Neuronal stem cell (in vitro differentiated cells): ENCODE results near the gene MYO1E.

Experiments
- DNase-seq: peaks from one replicate; pipeline ENCODE4 v3.0.0-alpha.2; 2013; ENCODE audit warnings: low spot score
- H2AFZ ChIP-seq: one replicate; pipeline ENCODE4 v1.6.1; 2013; ENCODE audit warnings: mild to moderate bottlenecking, low read length, inconsistent platforms
- H2AK5ac ChIP-seq: 2 replicates; pipeline ENCODE4 v1.6.1; 2013; ENCODE audit warnings: low read depth, mild to moderate bottlenecking, inconsistent platforms, low read length, moderate library complexity, mixed read lengths
- H2BK120ac ChIP-seq: 2 replicates; pipeline ENCODE4 v1.6.1; 2013; ENCODE audit warnings: low read depth, mild to moderate bottlenecking, inconsistent platforms, low read length, moderate library complexity, mixed read lengths
- H2BK12ac ChIP-seq: one replicate; pipeline ENCODE4 v1.6.1; 2013; ENCODE audit warnings: low read length, inconsistent platforms
- H2BK15ac ChIP-seq: 2 replicates; pipeline ENCODE4 v1.6.1; 2013; ENCODE audit warnings: mild to moderate bottlenecking, low read length, inconsistent platforms, mixed read lengths
- H2BK5ac ChIP-seq: one replicate; pipeline ENCODE4 v1.6.1; 2013; ENCODE audit warnings: inconsistent platforms, mild to moderate bottlenecking, low read length, moderate library complexity
- H3K14ac ChIP-seq: one replicate; pipeline ENCODE4 v1.6.1; 2013; ENCODE audit warnings: low read length, inconsistent platforms
- H3K18ac ChIP-seq: 2 replicates; pipeline ENCODE4 v1.6.1; 2013; ENCODE audit warnings: low read length, inconsistent platforms
- H3K23ac ChIP-seq: 2 replicates; pipeline ENCODE4 v1.6.1; 2013; ENCODE audit warnings: low read depth, mild to moderate bottlenecking, mixed read lengths, low read length, inconsistent platforms; ENCODE audit not compliant: poor library complexity
- H3K27ac ChIP-seq: replicated peaks from 3 replicates; pipeline ENCODE4 v1.5.1; 2013; ENCODE audit warnings: low read length, inconsistent platforms
- H3K27me3 ChIP-seq, 3 experiments: 2 replicates each; pipeline ENCODE4 v1.6.1; 2013; ENCODE audit warnings: low read length in 3 of 3, mild to moderate bottlenecking in 2 of 3, inconsistent platforms in 1 of 3, low read depth in 1 of 3, mixed read lengths in 1 of 3, moderate library complexity in 1 of 3; ENCODE audit not compliant: control insufficient read depth in 3 of 3, insufficient read depth in 3 of 3
- H3K36me3 ChIP-seq, 2 donors: replicated peaks in 1 of 2; 2 replicates each; pipeline ENCODE4 v1.6.1; 2013; ENCODE audit warnings: low read length in 2 of 2; ENCODE audit not compliant: control insufficient read depth in 2 of 2, insufficient read depth in 2 of 2
- H3K4ac ChIP-seq: 2 replicates; pipeline ENCODE4 v1.6.1; 2013; ENCODE audit warnings: inconsistent platforms, mild to moderate bottlenecking, low read length, moderate library complexity
- H3K4me1 ChIP-seq, 2 donors: 1 replicate in 1 of 2; 2 replicates in 1 of 2; pipeline ENCODE4 v1.6.1; 2013; ENCODE audit warnings: low read length in 2 of 2, low read depth in 1 of 2; ENCODE audit not compliant: control insufficient read depth in 2 of 2, insufficient read depth in 1 of 2
- H3K4me2 ChIP-seq: one replicate; pipeline ENCODE4 v1.6.1; 2013; ENCODE audit warnings: mild to moderate bottlenecking, low read length, inconsistent platforms; ENCODE audit not compliant: insufficient read depth, poor library complexity, severe bottlenecking
- H3K4me3 ChIP-seq, 2 donors: 2 replicates each; pipeline ENCODE4 v1.5.1; 2013; ENCODE audit warnings: low read length in 2 of 2, mild to moderate bottlenecking in 2 of 2, inconsistent platforms in 1 of 2, moderate library complexity in 1 of 2
- H3K79me1 ChIP-seq: one replicate; pipeline ENCODE4 v1.6.1; 2013; ENCODE audit warnings: low read depth, mild to moderate bottlenecking, inconsistent platforms, low read length, moderate library complexity
- H3K9ac ChIP-seq: one replicate; pipeline ENCODE4 v1.6.1; 2013; ENCODE audit warnings: mild to moderate bottlenecking, low read depth, low read length, inconsistent platforms; ENCODE audit not compliant: poor library complexity
- H3K9me3 ChIP-seq, 2 donors: replicated peaks in 1 of 2; 2 replicates each; pipeline versions ENCODE3 to v1.6.1; 2013; ENCODE audit warnings: low read length in 2 of 2, mild to moderate bottlenecking in 2 of 2, inconsistent platforms in 1 of 2, low read depth in 1 of 2, mixed read lengths in 1 of 2, moderate library complexity in 1 of 2; ENCODE audit not compliant: control insufficient read depth in 2 of 2, insufficient read depth in 1 of 2
- H4K8ac ChIP-seq: one replicate; pipeline ENCODE4 v1.6.1; 2013; ENCODE audit warnings: low read depth, mild to moderate bottlenecking, inconsistent platforms, low read length, moderate library complexity
- H4K91ac ChIP-seq: one replicate; pipeline ENCODE4 v1.6.1; 2013; ENCODE audit warnings: low read length, low read depth, mild to moderate bottlenecking, inconsistent platforms; ENCODE audit not compliant: poor library complexity
- WGBS, 2 donors: extraction: QIAGEN DNeasy Blood & Tissue Kit; methylation state at CpG; one replicate each; pipeline ENCODE4 v1.1.7; 2013; ENCODE audit warnings: missing lambda C conversion rate in 2 of 2, mixed read lengths in 1 of 2; ENCODE audit not compliant: insufficient read length in 2 of 2, insufficient replicate concordance in 1 of 2; ENCODE audit errors: extremely low coverage in 2 of 2; 5-methylcytosine and 5-hydroxymethylcytosine counted together

The MYO1E gene

DNA sequence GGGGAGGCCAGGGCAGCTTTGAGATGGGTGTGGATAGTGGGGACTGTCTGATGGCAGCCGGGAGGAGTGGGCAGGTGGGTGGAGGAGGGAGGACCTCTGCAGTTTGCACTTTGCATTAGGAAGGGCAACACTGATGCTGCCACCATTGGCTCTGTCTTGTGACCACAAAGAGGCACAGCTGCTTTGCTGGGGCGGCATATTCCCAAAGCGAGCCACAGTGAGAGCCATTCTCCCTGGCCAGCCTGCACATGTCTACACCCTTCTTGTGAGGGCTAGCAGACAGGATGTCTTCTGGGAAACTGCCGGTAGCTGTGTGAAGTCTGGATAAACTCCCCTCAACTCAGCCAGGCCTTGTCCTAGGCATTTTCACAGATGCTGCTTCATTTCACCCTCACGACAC lies 229.4 kb downstream of the MYO1E start:
- no peak overlapping the region for H2AK5ac ChIP-seq
- no peak overlapping the region for H3K18ac ChIP-seq
- H3K27me3 ChIP-seq = no peaks in the 10 kb centered on the region
- peak overlapping the region in 1 of 2 donors; percentile 42 for H3K4me3 ChIP-seq
- no peak overlapping the region for H4K8ac ChIP-seq
- no peak overlapping the region for H3K27ac ChIP-seq
- DNase-seq = no peak
- H3K4me2 ChIP-seq = no peak overlapping the region
- H3K9me3 ChIP-seq = no peaks in the 10 kb centered on the region
- no peak overlapping the region for H2BK15ac ChIP-seq
- no peak overlapping the region for H4K91ac ChIP-seq
- peaks cover 2% of the 10 kb centered on the region for H3K79me1 ChIP-seq
- H2BK12ac ChIP-seq = no peak overlapping the region
- H3K14ac ChIP-seq = no peak overlapping the region
- H2BK5ac ChIP-seq = no peak overlapping the region
- H3K23ac ChIP-seq = no peak overlapping the region
- H3K9ac ChIP-seq = no peak overlapping the region
- peaks cover 2% of the 10 kb centered on the region in 2 donors for H3K4me1 ChIP-seq
- H3K36me3 ChIP-seq = peaks cover 20 to 79% of the 10 kb centered on the region in 2 donors
- no CpG with 5 or more reads among the region's 5 CpGs for whole genome bisulfite sequencing, 2 donors
- H3K4ac ChIP-seq = no peak overlapping the region
- H2BK120ac ChIP-seq = no peak overlapping the region
- H2AFZ ChIP-seq = no peak overlapping the region

DNA sequence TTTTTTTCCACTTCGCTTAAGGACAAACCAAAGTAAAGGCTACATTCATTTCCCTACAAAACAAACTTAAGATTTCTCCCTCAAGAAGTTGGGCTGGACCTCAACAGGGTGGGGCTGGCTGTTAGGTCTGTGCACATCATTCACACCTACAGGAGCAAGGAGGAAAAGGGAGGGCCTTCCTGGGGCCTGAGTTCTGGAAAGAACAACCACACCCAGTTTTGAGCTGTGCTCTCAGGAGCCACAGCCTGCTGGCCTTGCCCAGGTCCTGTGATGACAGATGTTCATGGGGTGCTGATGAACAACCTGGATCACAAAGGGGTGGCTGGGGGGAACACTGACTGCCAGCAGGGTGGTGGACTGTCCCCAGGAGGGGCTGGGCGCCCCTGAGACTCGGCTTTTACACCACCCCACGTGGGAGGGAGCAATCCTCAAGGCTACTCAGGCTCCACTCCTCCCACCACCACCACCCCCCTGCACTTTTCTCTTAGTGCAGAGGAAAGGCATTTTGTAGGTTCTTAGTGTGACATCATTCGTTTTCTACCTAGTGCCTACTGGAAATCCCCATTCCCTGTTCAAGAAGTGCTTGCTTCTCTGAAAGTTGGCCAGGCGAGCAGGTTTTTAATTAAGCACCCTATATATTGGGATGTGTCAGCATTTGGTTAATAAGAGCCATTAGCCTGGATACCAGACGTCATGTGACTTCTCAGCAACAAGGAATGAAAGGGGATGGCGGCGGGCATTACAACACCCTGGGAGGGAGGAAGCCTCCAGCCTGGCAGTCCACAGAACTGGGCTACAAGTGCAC lies 232.0 kb downstream of the MYO1E start:
- no peak overlapping the region for H2AK5ac ChIP-seq
- H3K9me3 ChIP-seq = no peaks in the 10 kb centered on the region
- H3K4me1 ChIP-seq = no peaks in the 10 kb centered on the region
- no peak overlapping the region for H3K4me2 ChIP-seq
- no peak overlapping the region for H3K18ac ChIP-seq
- peaks cover 2% of the 10 kb centered on the region for H3K79me1 ChIP-seq
- no peak overlapping the region for H3K27ac ChIP-seq
- H2BK15ac ChIP-seq = no peak overlapping the region
- no peaks in the 10 kb centered on the region for H3K27me3 ChIP-seq
- no peak overlapping the region for H4K91ac ChIP-seq
- H4K8ac ChIP-seq = no peak overlapping the region
- H2AFZ ChIP-seq = no peak overlapping the region
- no peak overlapping the region for H3K14ac ChIP-seq
- H3K4me3 ChIP-seq = no peak overlapping the region
- H3K23ac ChIP-seq = no peak overlapping the region
- no peak overlapping the region for H3K9ac ChIP-seq
- H2BK12ac ChIP-seq = no peak overlapping the region
- no peak for DNase-seq
- WGBS, 2 donors = no CpG with 5 or more reads among the region's 9 CpGs
- H2BK5ac ChIP-seq = no peak overlapping the region
- peaks cover 30 to 85% of the 10 kb centered on the region in 2 donors for H3K36me3 ChIP-seq
- no peak overlapping the region for H3K4ac ChIP-seq
- H2BK120ac ChIP-seq = no peak overlapping the region

DNA sequence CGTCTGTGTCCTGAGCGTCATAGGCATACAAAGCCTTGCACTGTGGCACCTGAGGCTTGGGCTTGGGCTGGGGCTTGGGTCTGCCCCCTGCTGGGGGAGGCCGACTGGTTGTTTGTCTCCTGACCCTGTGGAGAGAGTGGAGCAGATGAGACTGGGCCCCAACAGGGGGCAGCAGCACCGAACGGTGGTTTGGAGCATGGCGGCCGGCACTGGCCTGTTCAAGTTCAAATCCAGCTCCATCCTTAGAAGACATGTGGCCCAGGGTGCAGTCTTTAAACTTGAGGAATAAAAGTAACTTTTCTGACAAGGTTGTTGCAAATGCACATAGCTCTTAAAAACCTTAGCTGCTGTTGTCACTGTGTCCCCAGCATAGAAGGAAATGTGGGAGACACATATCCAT lies 234.4 kb downstream of the MYO1E start:
- no peak overlapping the region for H4K91ac ChIP-seq
- H3K4ac ChIP-seq = no peak overlapping the region
- peak; percentile 6 for DNase-seq
- no peak overlapping the region for H2AFZ ChIP-seq
- H3K27ac ChIP-seq = no peak overlapping the region
- H3K9ac ChIP-seq = no peak overlapping the region
- no CpG with 5 or more reads among the region's 7 CpGs for WGBS, 2 donors
- H3K27me3 ChIP-seq = no peaks in the 10 kb centered on the region
- no peak overlapping the region for H2BK12ac ChIP-seq
- H3K4me3 ChIP-seq = no peak overlapping the region
- peaks cover 33 to 94% of the 10 kb centered on the region in 2 donors for H3K36me3 ChIP-seq
- no peaks in the 10 kb centered on the region for H3K4me1 ChIP-seq
- H2BK5ac ChIP-seq = no peak overlapping the region
- H2BK120ac ChIP-seq = no peak overlapping the region
- H3K23ac ChIP-seq = no peak overlapping the region
- peaks cover 3% of the 10 kb centered on the region for H3K79me1 ChIP-seq
- no peak overlapping the region for H3K14ac ChIP-seq
- no peak overlapping the region for H4K8ac ChIP-seq
- no peak overlapping the region for H2AK5ac ChIP-seq
- no peak overlapping the region for H3K18ac ChIP-seq
- no peaks in the 10 kb centered on the region for H3K9me3 ChIP-seq
- H2BK15ac ChIP-seq = no peak overlapping the region
- H3K4me2 ChIP-seq = no peak overlapping the region

DNA sequence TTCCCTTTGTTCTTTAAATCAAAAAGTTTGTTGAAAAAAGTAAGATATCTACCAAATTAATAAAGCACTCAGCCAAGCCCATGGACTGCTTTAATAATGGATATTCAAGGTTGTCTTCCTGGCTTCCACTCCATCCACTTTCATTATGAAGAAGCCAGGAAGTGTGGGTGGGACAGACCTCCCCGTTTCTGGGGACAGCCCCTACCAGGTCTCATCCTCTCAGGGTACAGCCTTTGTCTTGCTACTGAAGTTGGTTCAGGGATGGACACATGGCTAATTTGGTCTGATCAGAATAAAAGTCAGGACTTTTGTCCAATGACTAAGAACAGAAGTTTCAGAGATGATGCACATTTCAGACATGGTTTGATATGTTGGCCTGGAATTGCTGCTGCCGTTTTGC lies 235.1 kb downstream of the MYO1E start:
- H3K79me1 ChIP-seq = peaks cover 6% of the 10 kb centered on the region
- H2BK12ac ChIP-seq = no peak overlapping the region
- H3K36me3 ChIP-seq = peaks cover 35 to 94% of the 10 kb centered on the region in 2 donors
- no peak overlapping the region for H3K27ac ChIP-seq
- H3K18ac ChIP-seq = no peak overlapping the region
- H3K9me3 ChIP-seq = no peaks in the 10 kb centered on the region
- H2BK120ac ChIP-seq = no peak overlapping the region
- H3K4me2 ChIP-seq = no peak overlapping the region
- no peak overlapping the region for H3K9ac ChIP-seq
- H3K4ac ChIP-seq = no peak overlapping the region
- H3K4me3 ChIP-seq = no peak overlapping the region
- no peak overlapping the region for H2BK15ac ChIP-seq
- no peak overlapping the region for H2BK5ac ChIP-seq
- whole genome bisulfite sequencing, 2 donors = no CpG with 5 or more reads among the region's 2 CpGs
- H4K91ac ChIP-seq = no peak overlapping the region
- no peaks in the 10 kb centered on the region for H3K4me1 ChIP-seq
- no peak for DNase-seq
- no peak overlapping the region for H3K23ac ChIP-seq
- no peak overlapping the region for H2AFZ ChIP-seq
- no peaks in the 10 kb centered on the region for H3K27me3 ChIP-seq
- no peak overlapping the region for H4K8ac ChIP-seq
- H3K14ac ChIP-seq = no peak overlapping the region
- H2AK5ac ChIP-seq = no peak overlapping the region
